GM12878 (cell line): ENCODE measurements around the gene MAPK8IP1. TPM values are rescaled to one million over a fixed set of nuclear protein-coding genes. Genes with fewer than 3 reads are reported as not detected.

Experiments used
- ATF7 ChIP-seq: fragments of 450-650 bp; IDR thresholded peaks from 2 replicates; pipeline ENCODE4 v1.6.1; 2016; ENCODE audit warnings: low read depth, mild to moderate bottlenecking
- BCLAF1 ChIP-seq: fragments of 450-650 bp; IDR thresholded peaks from 2 replicates; pipeline ENCODE4 v1.6.1; 2017; ENCODE audit warnings: antibody characterized with exemption, mild to moderate bottlenecking, moderate library complexity
- CHD4 ChIP-seq: fragments of 200-600 bp; sonication (generic); IDR thresholded peaks from 2 replicates; pipeline ENCODE4 v1.6.1; 2016; ENCODE audit warnings: mild to moderate bottlenecking
- DPF2 ChIP-seq: fragments of 450-650 bp; IDR thresholded peaks from 2 replicates; pipeline ENCODE4 v1.6.1; 2017; ENCODE audit warnings: mild to moderate bottlenecking
- E2F8 ChIP-seq: fragments of 450-650 bp; IDR thresholded peaks from 2 replicates; pipeline ENCODE4 v1.6.1; 2018; ENCODE audit warnings: mild to moderate bottlenecking, low read depth, moderate library complexity; ENCODE audit not compliant: partially characterized antibody
- EZH2 ChIP-seq: IDR thresholded peaks from 2 replicates; pipeline ENCODE4 v1.6.1; 2012; ENCODE audit warnings: low read depth, mild to moderate bottlenecking, control low read depth, inconsistent platforms, low read length, borderline replicate concordance; ENCODE audit not compliant: control insufficient read depth
- FOXK2 ChIP-seq: fragments of 450-650 bp; IDR thresholded peaks from 2 replicates; pipeline ENCODE4 v1.6.1; 2017; ENCODE audit warnings: mild to moderate bottlenecking, moderate library complexity
- MAX ChIP-seq: IDR thresholded peaks from 2 replicates; pipeline ENCODE4 v1.6.1; 2012; ENCODE audit warnings: low read depth, low read length, improper control_type of control experiment
- MTA3 ChIP-seq: IDR thresholded peaks from 2 replicates; pipeline ENCODE4 v1.6.1; 2012; ENCODE audit warnings: low read length, inconsistent platforms, borderline replicate concordance
- MXI1 ChIP-seq: fragments of 150-350 bp; IDR thresholded peaks from 2 replicates; pipeline ENCODE4 v1.6.1; 2011; ENCODE audit warnings: low read depth, mild to moderate bottlenecking, inconsistent platforms, low read length, improper control_type of control experiment
- NBN ChIP-seq: fragments of 450-650 bp; IDR thresholded peaks from 2 replicates; pipeline ENCODE4 v1.6.1; 2016
- PAX8 ChIP-seq: fragments of 450-650 bp; IDR thresholded peaks from 2 replicates; pipeline ENCODE4 v1.6.1; 2017; ENCODE audit warnings: mild to moderate bottlenecking, moderate library complexity
- POLR2AphosphoS5 ChIP-seq: IDR thresholded peaks from 2 replicates; pipeline ENCODE4 v1.6.1; 2011; ENCODE audit warnings: mild to moderate bottlenecking, low read length, inconsistent platforms
- POU2F2 ChIP-seq: IDR thresholded peaks from 3 replicates; pipeline ENCODE4 v1.6.1; 2011; ENCODE audit warnings: low read depth, mild to moderate bottlenecking, low read length, borderline replicate concordance
- RELA ChIP-seq: fragments of 450-650 bp; IDR thresholded peaks from 2 replicates; pipeline ENCODE4 v1.8.0; 2014; ENCODE audit warnings: borderline replicate concordance; ENCODE audit not compliant: partially characterized antibody
- SIN3A ChIP-seq: IDR thresholded peaks from 2 replicates; pipeline ENCODE4 v1.6.1; 2012; ENCODE audit warnings: low read depth, low read length, improper control_type of control experiment
- STAT1 ChIP-seq: fragments of 450-650 bp; conservative IDR thresholded peaks from 2 replicates; pipeline ENCODE4 v1.6.1; 2014; ENCODE audit warnings: antibody characterized with exemption, mild to moderate bottlenecking
- SUZ12 ChIP-seq: fragments of 200-600 bp; sonication (generic); IDR thresholded peaks from one replicate; pipeline ENCODE4 v1.6.1; 2018; ENCODE audit warnings: antibody characterized with exemption, mild to moderate bottlenecking; ENCODE audit not compliant: unreplicated experiment
- TARDBP ChIP-seq: IDR thresholded peaks from 2 replicates; pipeline ENCODE4 v1.6.1; 2016; ENCODE audit warnings: borderline replicate concordance
- TCF12 ChIP-seq: IDR thresholded peaks from 2 replicates; pipeline ENCODE4 v1.6.1; 2011; ENCODE audit warnings: low read depth, mild to moderate bottlenecking, low read length
- TCF3 ChIP-seq: IDR thresholded peaks from 2 replicates; pipeline ENCODE4 v1.6.1; 2012; ENCODE audit warnings: low read depth, mild to moderate bottlenecking, low read length, borderline replicate concordance; ENCODE audit not compliant: insufficient read depth
- ZBTB40 ChIP-seq: fragments of 450-650 bp; IDR thresholded peaks from 2 replicates; pipeline ENCODE4 v1.6.1; 2016; ENCODE audit warnings: mild to moderate bottlenecking, moderate library complexity, borderline replicate concordance
- polyA plus RNA-seq, 11 experiments: library from polyadenylated mRNA; depleted of rRNA in 4 of 11; unstranded in 6 of 11; stranded (reverse) in 5 of 11; fragments of >200 nt; fragmentation: Nextera tagmentation in 4 of 11; fragmentation: Illumina TruSeq in 1 of 11; extraction: Ambion mirVana in 4 of 11; extraction: Trizol in 1 of 11; gene quantifications; 1 replicate in 1 of 11; 2 replicates in 10 of 11; pipeline versions ENCODE4 v1.2.1 to v1.2.3, GENCODE V29; 2011 to 2016; ENCODE audit warnings: inconsistent platforms in 2 of 11, missing spikeins in 2 of 11, low read depth in 1 of 11
- total RNA-seq, 4 experiments: library from RNA; depleted of rRNA in 3 of 4; stranded (reverse); fragments of >200 nt in 3 of 4; fragmentation: Illumina TruSeq in 1 of 4; extraction: Trizol in 1 of 4; gene quantifications; 2 replicates each; pipeline versions ENCODE4 v1.2.1 to v1.2.3, GENCODE V29; 2013 to 2021

Gene MAPK8IP1
- total and polyA plus RNA-seq, 10 of the 15 experiments (the other 5 are each of a cell fraction or from before 2014, with no cell fraction given), result 0.04 to 0.44 (median 0.11) TPM; not detected in 2

GRCh38 chr11:45899448-45900174 lies 14.2 kb downstream of the MAPK8IP1 start (continued):
- TF ChIP-seq ZBTB40 (no peak), STAT1 (no peak), ATF7 (peak; percentile 65), E2F8 (no peak), DPF2 (0 out of 2 replicates have a peak, but pooled peaks have one; percentile 58), TCF3 (no peak), MXI1 (no peak), NBN (no peak), RELA (no peak), POLR2AphosphoS5 (no peak), POU2F2 (no peak), PAX8 (no peak), BCLAF1 (peak; percentile 87), SIN3A (no peak), CHD4 (no peak), MTA3 (no peak), SUZ12 (peak; percentile 46), FOXK2 (peak; percentile 93), TCF12 (no peak), MAX (no peak), EZH2 (no peak), TARDBP (no peak)
